ENCODE results near the gene NSA2. TPM values are rescaled to one million over a fixed set of nuclear protein-coding genes. Genes with fewer than 3 reads are reported as not detected.

Gene NSA2
- total and polyA plus RNA-seq, 11 donors, result 33.2 to 114 (median 43.8) TPM

- no peaks in the 10 kb centered on the region for H3K36me3 ChIP-seq
- no peaks in the 10 kb centered on the region for H3K4me1 ChIP-seq
- H3K4me3 ChIP-seq, result no peak overlapping the region
- intact Hi-C loops (cut with DNase I), result no loop called here
- no peaks in the 10 kb centered on the region for H3K9me3 ChIP-seq
- TF ChIP-seq POLR2A (IDR thresholded peaks at IDR 0.05), result no peak
- TF ChIP-seq, protein P1, sequence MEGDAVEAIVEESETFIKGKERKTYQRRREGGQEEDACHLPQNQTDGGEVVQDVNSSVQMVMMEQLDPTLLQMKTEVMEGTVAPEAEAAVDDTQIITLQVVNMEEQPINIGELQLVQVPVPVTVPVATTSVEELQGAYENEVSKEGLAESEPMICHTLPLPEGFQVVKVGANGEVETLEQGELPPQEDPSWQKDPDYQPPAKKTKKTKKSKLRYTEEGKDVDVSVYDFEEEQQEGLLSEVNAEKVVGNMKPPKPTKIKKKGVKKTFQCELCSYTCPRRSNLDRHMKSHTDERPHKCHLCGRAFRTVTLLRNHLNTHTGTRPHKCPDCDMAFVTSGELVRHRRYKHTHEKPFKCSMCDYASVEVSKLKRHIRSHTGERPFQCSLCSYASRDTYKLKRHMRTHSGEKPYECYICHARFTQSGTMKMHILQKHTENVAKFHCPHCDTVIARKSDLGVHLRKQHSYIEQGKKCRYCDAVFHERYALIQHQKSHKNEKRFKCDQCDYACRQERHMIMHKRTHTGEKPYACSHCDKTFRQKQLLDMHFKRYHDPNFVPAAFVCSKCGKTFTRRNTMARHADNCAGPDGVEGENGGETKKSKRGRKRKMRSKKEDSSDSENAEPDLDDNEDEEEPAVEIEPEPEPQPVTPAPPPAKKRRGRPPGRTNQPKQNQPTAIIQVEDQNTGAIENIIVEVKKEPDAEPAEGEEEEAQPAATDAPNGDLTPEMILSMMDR (IDR thresholded peaks at IDR 0.05), result no peak
- DNase-seq (no peak), ATAC-seq (no peak)
- 44 to 60% (median 48%) methylated on average over 1 of the region's 1 CpG for WGBS, 4 donors
- peaks cover 0 to 7% (median 0%) of the 10 kb centered on the region in 9 donors for H3K27me3 ChIP-seq
- H3K27ac ChIP-seq, result no peak overlapping the region
Observed at GRCh38 chr5:74801941-74802340, 34.9 kb downstream of the NSA2 start.

DNA sequence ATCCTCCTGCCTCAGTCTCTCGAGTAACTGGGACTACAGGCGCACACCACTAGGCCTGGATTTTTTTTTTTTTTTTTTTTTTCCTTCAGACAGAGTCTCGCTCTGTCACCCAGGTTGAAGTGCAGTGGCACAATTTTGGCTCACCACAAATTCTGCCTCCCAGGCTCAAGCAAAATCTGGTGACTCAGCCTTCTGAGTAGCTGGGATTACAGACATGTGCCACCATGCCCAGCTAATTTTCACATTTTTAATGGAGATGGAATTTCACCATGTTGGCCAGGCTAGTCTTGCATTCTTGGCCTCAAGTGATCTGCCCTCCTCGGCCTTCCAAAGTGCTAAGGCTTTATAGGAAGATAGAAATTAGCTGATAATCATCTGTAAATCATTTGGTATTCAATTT is 43.9 kb downstream of the NSA2 start:
- Histone ChIP-seq H3K9me3 (no peaks in the 10 kb centered on the region), H3K4me1 (no peaks in the 10 kb centered on the region), H3K36me3 (no peaks in the 10 kb centered on the region), H3K4me3 (no peak overlapping the region), H3K27ac (no peak overlapping the region), H3K27me3 (no peaks in the 10 kb centered on the region)
- DNase-seq, result no peak
- WGBS, 4 donors, result 83 to 95% (median 90%) methylated on average over 4 of the region's 4 CpGs
- TF ChIP-seq, protein P1 (IDR thresholded peaks at IDR 0.05), result no peak
- no peak for TF ChIP-seq POLR2A (IDR thresholded peaks at IDR 0.05)
- ATAC-seq, result no peak
- intact Hi-C loops (cut with DNase I), result no loop called here

DNA sequence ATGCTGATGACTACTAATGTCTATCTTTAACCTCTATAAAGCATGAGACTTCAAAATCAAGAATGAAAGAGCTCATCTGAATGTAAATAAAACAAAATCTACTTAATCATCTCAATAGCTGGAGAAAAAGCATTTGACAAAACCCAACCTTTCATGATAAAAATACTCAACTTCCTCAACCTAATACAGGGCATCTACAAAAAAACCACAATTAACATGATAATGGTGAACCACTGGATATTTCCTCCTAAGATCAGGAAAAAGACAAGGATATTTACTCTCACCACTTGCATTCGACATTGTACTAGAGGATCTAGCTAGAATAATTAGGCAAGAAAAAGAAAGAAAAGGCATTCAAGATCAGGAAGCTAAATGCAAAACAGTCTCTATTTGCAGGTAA is 49.8 kb downstream of the NSA2 start:
- ATAC-seq (no peak), DNase-seq (no peak)
- TF ChIP-seq POLR2A (IDR thresholded peaks at IDR 0.05), result no peak
- TF ChIP-seq, protein P1 (IDR thresholded peaks at IDR 0.05), result no peak
- Histone ChIP-seq H3K27ac (no peak overlapping the region), H3K9me3 (no peaks in the 10 kb centered on the region), H3K4me3 (no peak overlapping the region), H3K4me1 (no peaks in the 10 kb centered on the region), H3K27me3 (no peaks in the 10 kb centered on the region), H3K36me3 (no peaks in the 10 kb centered on the region)
- WGBS, 4 donors, result 40 to 51% (median 47%) methylated on average over 1 of the region's 1 CpG
- intact Hi-C loops (cut with DNase I), result no loop called here

DNA sequence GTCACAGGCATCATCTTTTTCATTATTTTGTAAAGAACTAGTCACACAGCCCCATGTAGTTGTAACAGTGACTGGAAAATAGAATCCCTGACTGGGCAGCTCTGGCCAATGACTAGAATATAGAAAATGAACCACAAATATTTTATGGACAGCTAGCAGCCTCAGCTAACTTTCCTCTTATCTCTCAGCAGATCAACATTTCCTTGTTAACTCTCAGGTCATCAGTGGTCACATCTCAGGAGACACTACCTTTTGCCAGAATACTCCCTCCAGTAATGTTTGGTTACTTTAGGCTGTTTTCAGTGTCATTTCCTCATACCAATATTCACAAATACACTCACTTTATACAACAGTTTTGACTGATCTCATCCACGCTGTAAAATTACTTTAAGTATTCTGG is 55.2 kb downstream of the NSA2 start:
- TF ChIP-seq POLR2A (IDR thresholded peaks at IDR 0.05), result no peak
- TF ChIP-seq, protein P1 (IDR thresholded peaks at IDR 0.05), result no peak
- Histone ChIP-seq H3K27me3 (no peaks in the 10 kb centered on the region), H3K4me1 (no peaks in the 10 kb centered on the region), H3K4me3 (no peak overlapping the region), H3K36me3 (no peaks in the 10 kb centered on the region), H3K9me3 (no peaks in the 10 kb centered on the region), H3K27ac (no peak overlapping the region)
- intact Hi-C loops (cut with DNase I), result no loop called here
- no peak for ATAC-seq
- no peak for DNase-seq
- WGBS, 4 donors, result 84 to 98% (median 91%) methylated on average over 1 of the region's 1 CpG

Measured in heart left ventricle (tissue), 16 donors.